Measurements from ENCODE around the gene BMP3.

GRCh38 chr4:81084029-81084428 is 53.5 kb downstream of the BMP3 start:
- TF ChIP-seq IKZF1 (conservative IDR thresholded peaks at IDR 0.05) = no peak
- no peak for TF ChIP-seq POLR2AphosphoS5 (IDR thresholded peaks at IDR 0.05; ENCODE audit: low read length)
- TF ChIP-seq PAX8 (IDR thresholded peaks at IDR 0.05) = no peak
- TF ChIP-seq CTCF (IDR thresholded peaks at IDR 0.05 in 2 of 3, conservative IDR thresholded peaks at IDR 0.05 in 1 of 3; ENCODE audit: control insufficient read depth in 2 of 3, extremely low read depth in 1 of 3, insufficient read depth in 1 of 3, low read depth in 3 of 3, low read length in 3 of 3) = no peak
- no peak for TF ChIP-seq POLR2A (IDR thresholded peaks at IDR 0.05; ENCODE audit: low read depth, low read length)
- TF ChIP-seq ZNF274 (IDR thresholded peaks at IDR 0.05; ENCODE audit: insufficient read depth, insufficient read length) = no peak
- TF ChIP-seq NRF1 (conservative IDR thresholded peaks at IDR 0.05; ENCODE audit: low read depth, low read length) = no peak
- TF ChIP-seq CEBPB (IDR thresholded peaks at IDR 0.05; ENCODE audit: borderline replicate concordance in 1 of 2, low read depth in 2 of 2, low read length in 2 of 2) = no peak
- no peak for TF ChIP-seq JUND (IDR thresholded peaks at IDR 0.05; ENCODE audit: low read depth, low read length)
- TF ChIP-seq BRCA1 (IDR thresholded peaks at IDR 0.05; ENCODE audit: low read depth, low read length) = no peak
